RWPE1 (cell line): ENCODE measurements around the gene BNC2.

Experiments used
- CTCF ChIA-PET: fragments of 350-600 bp; sonication (Branson Sonifier 250); formaldehyde crosslinking; extraction: SDS; loops from one replicate; lab custom pipeline; 2021; lab: Yijun Ruan, JAX
- POLR2A ChIA-PET: fragments of 400-600 bp; formaldehyde crosslinking; extraction: SDS; loops from one replicate; lab custom pipeline; 2020; ENCODE audit warnings: antibody characterized with exemption; ENCODE audit not compliant: low non-redundant PET; lab: Yijun Ruan, JAX
- DNase-seq: peaks from one replicate; pipeline ENCODE4 v3.0.0; 2012; ENCODE audit warnings: low spot score
- H3K27ac ChIP-seq: fragments of 450-650 bp; 2 replicates; pipeline ENCODE4 v1.5.1; 2017
- TF ChIP-seq, protein P1 (sequence below): fragments of 450-650 bp; conservative IDR thresholded peaks from 2 replicates; pipeline ENCODE4 v1.5.1; 2017; ENCODE audit warnings: low read depth, mild to moderate bottlenecking

The BNC2 gene

DNA sequence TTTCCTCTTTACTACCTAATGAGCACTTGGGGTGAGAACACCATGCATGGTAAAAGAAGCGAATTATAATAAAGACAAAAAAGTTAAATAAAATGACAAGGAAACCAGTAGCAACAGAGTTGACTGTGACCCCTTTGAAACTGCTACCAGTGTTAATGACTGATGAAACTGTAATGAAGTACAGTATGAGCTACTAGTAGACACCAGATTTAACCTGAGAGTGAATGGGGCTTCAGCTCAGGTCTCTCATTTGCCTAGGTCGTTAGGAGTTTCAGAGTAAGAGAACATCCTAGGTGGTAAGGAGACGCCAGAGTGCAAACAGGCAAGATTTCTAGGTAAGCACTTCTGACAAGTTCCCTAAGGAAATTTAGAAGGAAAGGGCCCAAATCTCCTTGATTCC, 346.4 kb downstream of the BNC2 start:
- ChIA-PET CTCF (interaction anchor here (0.6 to 0.7 kb wide), 3 partner anchors 414 to 1731 kb away, joined by 3 to 5 read pairs (median 4); no protein-coding TSS in a partner anchor), POLR2A (no interaction called here)
- TF ChIP-seq, protein P1, sequence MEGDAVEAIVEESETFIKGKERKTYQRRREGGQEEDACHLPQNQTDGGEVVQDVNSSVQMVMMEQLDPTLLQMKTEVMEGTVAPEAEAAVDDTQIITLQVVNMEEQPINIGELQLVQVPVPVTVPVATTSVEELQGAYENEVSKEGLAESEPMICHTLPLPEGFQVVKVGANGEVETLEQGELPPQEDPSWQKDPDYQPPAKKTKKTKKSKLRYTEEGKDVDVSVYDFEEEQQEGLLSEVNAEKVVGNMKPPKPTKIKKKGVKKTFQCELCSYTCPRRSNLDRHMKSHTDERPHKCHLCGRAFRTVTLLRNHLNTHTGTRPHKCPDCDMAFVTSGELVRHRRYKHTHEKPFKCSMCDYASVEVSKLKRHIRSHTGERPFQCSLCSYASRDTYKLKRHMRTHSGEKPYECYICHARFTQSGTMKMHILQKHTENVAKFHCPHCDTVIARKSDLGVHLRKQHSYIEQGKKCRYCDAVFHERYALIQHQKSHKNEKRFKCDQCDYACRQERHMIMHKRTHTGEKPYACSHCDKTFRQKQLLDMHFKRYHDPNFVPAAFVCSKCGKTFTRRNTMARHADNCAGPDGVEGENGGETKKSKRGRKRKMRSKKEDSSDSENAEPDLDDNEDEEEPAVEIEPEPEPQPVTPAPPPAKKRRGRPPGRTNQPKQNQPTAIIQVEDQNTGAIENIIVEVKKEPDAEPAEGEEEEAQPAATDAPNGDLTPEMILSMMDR, result no peak
- H3K27ac ChIP-seq, result no peak overlapping the region
- DNase-seq, result no peak

DNA sequence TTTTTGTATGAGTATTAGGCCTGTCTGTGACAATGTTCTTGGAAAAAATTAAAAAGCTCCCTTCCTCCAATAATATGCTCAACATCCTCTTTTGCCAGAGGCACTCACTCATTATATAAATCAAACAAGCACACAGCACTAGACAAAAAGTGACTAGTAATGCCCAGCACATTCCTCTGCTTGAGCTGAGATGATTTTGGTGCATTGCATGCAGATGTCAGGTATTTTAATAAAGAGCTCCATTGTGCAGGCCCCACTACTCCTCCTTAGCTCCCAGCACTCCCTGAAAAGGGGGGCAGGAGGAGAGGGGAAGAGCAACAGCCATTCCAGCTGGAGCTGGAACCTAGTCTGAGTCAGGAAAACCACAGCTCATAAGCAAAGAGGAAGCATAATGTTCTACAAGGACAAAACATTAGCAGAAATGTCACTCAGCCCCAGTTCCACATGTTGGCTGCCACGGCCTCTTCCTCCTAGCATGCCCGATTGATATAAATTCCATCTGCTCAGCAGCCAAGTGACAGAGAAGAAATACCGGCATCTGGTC, 348.5 kb downstream of the BNC2 start:
- TF ChIP-seq, protein P1, result no peak
- CTCF ChIA-PET, result no interaction called here
- DNase-seq, result peak; percentile 34
- POLR2A ChIA-PET, result no interaction called here
- H3K27ac ChIP-seq, result no peak overlapping the region; the same call in 1 of the 2 replicates

DNA sequence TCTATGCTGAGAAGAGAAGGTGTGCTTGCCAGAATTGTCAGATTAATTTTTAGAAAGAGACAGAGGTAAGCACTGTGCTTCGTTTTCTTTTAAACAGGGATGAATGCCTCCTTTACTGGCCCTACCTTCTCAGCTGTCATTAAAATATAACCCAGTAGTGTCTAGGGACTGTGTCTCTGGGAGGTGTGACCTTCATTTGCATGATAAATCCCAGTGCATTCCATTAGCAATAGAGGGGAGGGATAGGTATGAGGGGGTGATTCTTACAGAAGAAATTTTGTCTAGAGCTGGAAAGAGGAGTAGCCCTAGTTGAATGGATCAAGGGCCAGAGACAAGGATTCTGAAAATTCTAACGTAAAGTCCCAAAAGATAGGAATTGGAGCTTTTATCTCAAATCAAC, 351.5 kb downstream of the BNC2 start:
- no peak for DNase-seq
- CTCF ChIA-PET, result interaction anchor here (0.6 to 0.9 kb wide), 2 partner anchors 13 to 291 kb away, joined by 3 to 4 read pairs; no protein-coding TSS in a partner anchor
- TF ChIP-seq, protein P1, result no peak
- H3K27ac ChIP-seq, result no peak overlapping the region
- POLR2A ChIA-PET, result no interaction called here

DNA sequence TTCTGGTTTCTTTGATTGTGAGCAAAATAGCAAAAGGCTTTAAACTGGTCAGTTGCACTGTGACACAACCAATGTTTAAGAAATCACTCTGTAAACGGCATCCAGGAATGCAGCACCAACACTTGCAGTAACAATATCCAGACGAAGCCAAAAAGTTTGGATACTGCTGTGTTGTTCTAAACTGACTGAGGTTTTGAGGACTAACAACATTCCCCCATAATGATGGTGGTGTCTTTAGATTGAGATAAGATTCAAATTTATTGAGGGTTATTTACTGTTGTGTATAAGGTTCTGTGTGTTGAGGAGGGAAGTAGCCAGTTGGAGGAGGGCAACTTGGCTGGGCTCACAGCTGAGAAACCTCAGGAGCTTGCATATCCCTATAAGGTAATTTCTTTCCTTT, 353.6 kb downstream of the BNC2 start:
- H3K27ac ChIP-seq, result no peak overlapping the region
- ChIA-PET POLR2A (no interaction called here), CTCF (no interaction called here)
- DNase-seq, result no peak
- TF ChIP-seq, protein P1, result no peak

DNA sequence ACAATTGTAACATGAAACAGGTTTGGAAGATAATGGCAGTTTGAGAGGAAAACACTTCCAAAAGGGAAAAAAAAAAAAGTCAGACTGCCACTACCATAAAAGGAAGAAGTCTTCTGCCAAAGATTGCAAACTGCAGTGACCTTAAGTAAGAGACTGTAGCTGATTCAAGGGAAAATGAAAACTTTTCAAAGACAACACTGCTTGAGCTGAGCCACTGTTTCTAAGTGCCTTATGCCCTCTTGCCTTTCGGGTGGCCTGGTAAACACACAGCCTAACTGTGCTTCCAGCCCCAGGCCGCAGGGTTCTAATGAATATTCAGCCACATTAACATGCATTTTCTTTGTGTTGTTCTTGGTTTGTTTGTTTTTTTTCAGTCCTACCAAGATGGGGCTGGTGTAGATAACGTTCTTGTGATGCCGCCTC, 354.6 kb downstream of the BNC2 start:
- TF ChIP-seq, protein P1, result no peak
- no peak overlapping the region for H3K27ac ChIP-seq
- CTCF ChIA-PET, result no interaction called here
- no peak for DNase-seq
- POLR2A ChIA-PET, result no interaction called here

DNA sequence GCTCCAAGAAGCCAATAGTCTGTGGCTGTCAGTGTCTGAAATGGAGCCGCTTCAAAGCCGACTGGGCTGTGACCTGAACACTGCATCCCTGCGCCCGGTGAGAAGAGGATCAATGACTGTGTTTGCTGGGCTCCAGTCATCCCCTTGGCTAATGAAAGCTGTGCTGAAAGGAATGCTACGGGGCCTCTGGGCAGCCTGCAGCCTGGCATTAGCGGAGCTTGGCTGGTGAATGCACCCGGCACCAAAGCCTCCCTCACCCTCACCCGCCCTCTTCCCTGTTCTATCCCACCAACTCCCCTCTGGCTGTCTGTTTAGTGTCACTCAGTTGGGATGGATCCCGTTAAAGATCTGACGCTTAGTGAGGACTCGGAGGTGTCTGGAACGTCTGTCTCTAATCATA, 355.3 kb downstream of the BNC2 start:
- ChIA-PET CTCF (no interaction called here), POLR2A (no interaction called here)
- DNase-seq, result no peak
- H3K27ac ChIP-seq, result no peak overlapping the region
- TF ChIP-seq, protein P1, result no peak
